ENCODE measurements around the gene ABCC1.
"Not testable (repeated sequence)": the region's sequence is repeated elsewhere in the genome, so short reads cannot be mapped to it uniquely, and the experiment has no call there.

DNA sequence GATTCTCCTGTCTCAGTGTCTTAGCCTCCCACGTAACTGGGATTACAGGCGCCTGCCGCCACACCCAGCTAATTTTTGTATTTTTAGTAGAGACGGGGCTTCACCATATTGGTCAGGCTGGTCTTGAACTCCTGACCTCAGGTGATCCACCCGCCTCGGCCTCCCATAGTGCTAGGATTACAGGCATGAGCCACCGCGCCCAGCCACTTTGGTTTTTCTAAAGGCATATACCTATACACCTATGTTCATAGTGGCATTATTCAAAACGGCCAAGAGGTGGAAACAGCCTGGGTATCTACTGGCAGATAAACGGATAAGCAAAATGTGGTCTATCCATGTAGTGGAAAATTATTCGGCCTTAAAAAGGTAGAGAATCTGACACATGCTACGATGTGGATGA is 203.6 kb downstream of the ABCC1 start:
- TF ChIP-seq ZNF202 (tag by site-specific recombination; IDR thresholded peaks at IDR 0.05; ENCODE audit: borderline replicate concordance); KLF8 (tag by site-specific recombination; IDR thresholded peaks at IDR 0.05); REST (tag by site-specific recombination; IDR thresholded peaks at IDR 0.05); OSR2 (tag by site-specific recombination; IDR thresholded peaks at IDR 0.05); ZNF561 (tag by site-specific recombination; IDR thresholded peaks at IDR 0.05; ENCODE audit: borderline replicate concordance); ZNF175 (tag by site-specific recombination; IDR thresholded peaks at IDR 0.05): not testable (repeated sequence)
- TF ChIP-seq, protein P1, sequence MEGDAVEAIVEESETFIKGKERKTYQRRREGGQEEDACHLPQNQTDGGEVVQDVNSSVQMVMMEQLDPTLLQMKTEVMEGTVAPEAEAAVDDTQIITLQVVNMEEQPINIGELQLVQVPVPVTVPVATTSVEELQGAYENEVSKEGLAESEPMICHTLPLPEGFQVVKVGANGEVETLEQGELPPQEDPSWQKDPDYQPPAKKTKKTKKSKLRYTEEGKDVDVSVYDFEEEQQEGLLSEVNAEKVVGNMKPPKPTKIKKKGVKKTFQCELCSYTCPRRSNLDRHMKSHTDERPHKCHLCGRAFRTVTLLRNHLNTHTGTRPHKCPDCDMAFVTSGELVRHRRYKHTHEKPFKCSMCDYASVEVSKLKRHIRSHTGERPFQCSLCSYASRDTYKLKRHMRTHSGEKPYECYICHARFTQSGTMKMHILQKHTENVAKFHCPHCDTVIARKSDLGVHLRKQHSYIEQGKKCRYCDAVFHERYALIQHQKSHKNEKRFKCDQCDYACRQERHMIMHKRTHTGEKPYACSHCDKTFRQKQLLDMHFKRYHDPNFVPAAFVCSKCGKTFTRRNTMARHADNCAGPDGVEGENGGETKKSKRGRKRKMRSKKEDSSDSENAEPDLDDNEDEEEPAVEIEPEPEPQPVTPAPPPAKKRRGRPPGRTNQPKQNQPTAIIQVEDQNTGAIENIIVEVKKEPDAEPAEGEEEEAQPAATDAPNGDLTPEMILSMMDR (tag by site-specific recombination; IDR thresholded peaks at IDR 0.05), result not testable (repeated sequence)
